A673 (cell line): ENCODE data around the gene SNX32. TPM values are rescaled to one million over a fixed set of nuclear protein-coding genes. Genes with fewer than 3 reads are reported as not detected.

Experiments
- BruUV-seq: library from RNA; stranded (reverse); fragments of 400-500 nt; replicated peaks from 2 replicates; lab custom pipeline; 2021; lab: Mats Ljungman, UMichigan
- CTCF ChIA-PET: fragments of 300-600 bp; sonication (Branson Sonifier 250); formaldehyde crosslinking; loops from one replicate; lab custom pipeline; 2022; ENCODE audit warnings: antibody characterized with exemption; lab: Charles Lee
- POLR2A ChIA-PET: fragments of 300-600 bp; sonication (Branson Sonifier 250); formaldehyde crosslinking; loops from one replicate; lab custom pipeline; 2022; ENCODE audit warnings: antibody characterized with exemption; ENCODE audit not compliant: low non-redundant PET; lab: Charles Lee
- DNase-seq: peaks from one replicate; pipeline ENCODE4 v3.0.0-alpha.2; 2015; ENCODE audit warnings: low spot score
- H3K27ac ChIP-seq: fragments of 200-600 bp; sonication (generic); 2 replicates; pipeline ENCODE4 v1.5.1; 2016; ENCODE audit warnings: mixed run types, low read depth, mild to moderate bottlenecking, mixed read lengths, antibody characterized with exemption, low read length; ENCODE audit not compliant: poor library complexity, severe bottlenecking
- H3K27me3 ChIP-seq: fragments of 200-600 bp; sonication (generic); replicated peaks from 2 replicates; pipeline ENCODE4 v1.6.1; 2017; ENCODE audit warnings: mixed run types, low read depth, mild to moderate bottlenecking, mixed read lengths, antibody characterized with exemption, low read length; ENCODE audit not compliant: insufficient read depth, poor library complexity
- H3K36me3 ChIP-seq: fragments of 200-600 bp; sonication (generic); 2 replicates; pipeline ENCODE4 v1.6.1; 2016; ENCODE audit warnings: mixed run types, mild to moderate bottlenecking, mixed read lengths, antibody characterized with exemption, low read length; ENCODE audit not compliant: insufficient read depth, poor library complexity, severe bottlenecking
- H3K4me1 ChIP-seq: fragments of 200-600 bp; sonication (generic); 2 replicates; pipeline ENCODE4 v1.6.1; 2017; ENCODE audit warnings: mixed run types, mild to moderate bottlenecking, mixed read lengths, antibody characterized with exemption, low read length; ENCODE audit not compliant: insufficient read depth, poor library complexity, severe bottlenecking
- H3K4me3 ChIP-seq: fragments of 200-600 bp; sonication (generic); 2 replicates; pipeline ENCODE4 v1.5.1; 2016; ENCODE audit warnings: low read depth, mixed run types, mild to moderate bottlenecking, mixed read lengths, low read length; ENCODE audit not compliant: poor library complexity, severe bottlenecking
- H3K9me3 ChIP-seq: fragments of 200-600 bp; sonication (generic); 2 replicates; pipeline ENCODE4 v1.6.1; 2016; ENCODE audit warnings: mixed run types, low read depth, mild to moderate bottlenecking, mixed read lengths, antibody characterized with exemption, low read length; ENCODE audit not compliant: poor library complexity, severe bottlenecking
- CTCF ChIP-seq: fragments of 300-800, 200-600 bp; sonication (generic); conservative IDR thresholded peaks from 2 replicates; pipeline ENCODE4 v1.5.1; 2017; ENCODE audit warnings: low read depth, mild to moderate bottlenecking, antibody characterized with exemption, low read length, moderate library complexity, mixed read lengths
- EZH2 ChIP-seq: fragments of 200-600 bp; sonication (generic); IDR thresholded peaks from 2 replicates; pipeline ENCODE4 v1.6.1; 2017; ENCODE audit warnings: borderline replicate concordance, low read depth, mild to moderate bottlenecking, mixed read lengths, antibody characterized with exemption, low read length; ENCODE audit not compliant: poor library complexity, severe bottlenecking
- intact Hi-C: fragments of 100-400 bp; cut with micrococcal nuclease; formaldehyde crosslinking; loops from one replicate; pipeline ENCODE4 v1.10.0; 2022; ENCODE audit not compliant: unreplicated experiment
- total RNA-seq: library from RNA; stranded (reverse); gene quantifications from 2 replicates; pipeline ENCODE4 v1.2.3, GENCODE V29; 2021

Gene SNX32
- total RNA-seq, 1 experiment from 2014 or later: 2.1 TPM

- CTCF ChIA-PET: interaction anchor here (0.5 to 2.4 kb wide), 36 partner anchors 9 to 1740 kb away, joined by 3 to 65 read pairs (median 6); partner anchors contain the start of genes DPF2, EFEMP2, FOSL1 and KAT5
- Histone ChIP-seq H3K27me3 (no peaks in the 10 kb centered on the region), H3K4me1 (peaks cover 33% of the 10 kb centered on the region), H3K4me3 (peak overlapping the region; percentile 72), H3K9me3 (no peaks in the 10 kb centered on the region), H3K36me3 (peaks cover 43% of the 10 kb centered on the region), H3K27ac (peak overlapping the region; percentile 85)
- BruUV-seq: TSS peak; percentile 49
- intact Hi-C loops: loop anchor here (1.0 kb wide), 1 partner anchor 29 kb away; the partner anchor contains the start of gene CFL1
- POLR2A ChIA-PET: interaction anchor here (0.6 to 0.7 kb wide), 4 partner anchors 28 to 1456 kb away, joined by 5 to 11 read pairs (median 8); no protein-coding TSS in a partner anchor
- no peak for DNase-seq
- TF ChIP-seq CTCF (no peak), EZH2 (no peak)
Observed at GRCh38 chr11:65887723-65888162, 54.0 kb downstream of the SNX32 start.

- Histone ChIP-seq H3K36me3 (peaks cover 38% of the 10 kb centered on the region), H3K4me1 (peaks cover 39% of the 10 kb centered on the region), H3K9me3 (no peaks in the 10 kb centered on the region), H3K27me3 (no peaks in the 10 kb centered on the region), H3K27ac (peak within 1 kb of the TSS; percentile 85), H3K4me3 (peak within 1 kb of the TSS; percentile 72)
- TF ChIP-seq EZH2: no peak
- peak; percentile 97 for TF ChIP-seq CTCF
- peak; percentile 100 for DNase-seq
- intact Hi-C loops: loop anchor here (1.0 kb wide), 1 partner anchor 30 kb away; the partner anchor contains the start of gene CFL1
- POLR2A ChIA-PET: interaction anchor here (0.5 to 0.7 kb wide), 6 partner anchors 10 to 1456 kb away, joined by 3 to 11 read pairs (median 6); no protein-coding TSS in a partner anchor
- no TSS peak for BruUV-seq
- CTCF ChIA-PET: interaction anchor here (0.5 to 2.4 kb wide), 39 partner anchors 10 to 1740 kb away, joined by 3 to 65 read pairs (median 5); partner anchors contain the start of genes DPF2, EFEMP2, FOSL1 and KAT5
Observed at GRCh38 chr11:65888163-65888814, 54.5 kb downstream of the SNX32 start, which contains the start of gene FIBP. Gene FIBP (minus strand): TSS chr11:65888471. CDS start chr11:65888418, 53 bp downstream.

- Histone ChIP-seq H3K36me3 (peaks cover 16% of the 10 kb centered on the region), H3K4me1 (peaks cover 45% of the 10 kb centered on the region), H3K4me3 (peak within 1 kb of the TSS; percentile 87), H3K27me3 (no peaks in the 10 kb centered on the region), H3K27ac (peak within 1 kb of the TSS; percentile 88), H3K9me3 (no peaks in the 10 kb centered on the region)
- BruUV-seq: no TSS peak
- peak; percentile 98 for DNase-seq
- POLR2A ChIA-PET: interaction anchor here (2.2 kb wide), 1 partner anchor 31 kb away, joined by 6 read pairs; the partner anchor contains the start of gene MUS81
- CTCF ChIA-PET: interaction anchor here (0.6 to 2.4 kb wide), 9 partner anchors 8 to 185 kb away, joined by 3 to 22 read pairs (median 4); partner anchors contain the start of genes EFEMP2 and MUS81
- TF ChIP-seq EZH2: no peak
- peak; percentile 33; the same call in 1 of the 2 replicates for TF ChIP-seq CTCF
- intact Hi-C loops: no loop called here
Observed at GRCh38 chr11:65890324-65891218, 56.8 kb downstream of the SNX32 start, which contains the start of gene CCDC85B. Gene CCDC85B (plus strand): TSS chr11:65890673. CDS start chr11:65890784, 111 bp downstream.
